PC-9 (cell line): Measurements from ENCODE around the gene B3GLCT. TPM values are rescaled to one million over a fixed set of nuclear protein-coding genes. Genes with fewer than 3 reads are reported as not detected.

ENCODE experiments used
- BruUV-seq: library from RNA; stranded (reverse); fragments of 400-500 nt; replicated peaks from 2 replicates; lab custom pipeline; 2021; lab: Mats Ljungman, UMichigan
- CTCF ChIA-PET: fragments of 300-600 bp; sonication (Branson Sonifier 250); formaldehyde crosslinking; loops from one replicate; lab custom pipeline; 2022; ENCODE audit warnings: antibody characterized with exemption; lab: Charles Lee
- POLR2A ChIA-PET: fragments of 300-600 bp; sonication (Branson Sonifier 250); formaldehyde crosslinking; loops from one replicate; lab custom pipeline; 2022; ENCODE audit warnings: antibody characterized with exemption; ENCODE audit not compliant: unreplicated experiment; lab: Charles Lee
- DNase-seq, 2 experiments: peaks; one replicate each; pipeline versions ENCODE4 v3.0.0 to v3.0.0-alpha.2; 2015 to 2022; ENCODE audit warnings: mixed read lengths in 1 of 2
- H2AFZ ChIP-seq: fragments of 200-600 bp; sonication (generic); 2 replicates; pipeline ENCODE4 v1.8.1; 2017; ENCODE audit warnings: antibody characterized with exemption
- H3F3A ChIP-seq: fragments of 200-600 bp; sonication (generic); 2 replicates; pipeline ENCODE4 v1.8.1; 2017; ENCODE audit warnings: antibody characterized with exemption, mild to moderate bottlenecking, low read depth; ENCODE audit not compliant: insufficient read depth
- H3K27ac ChIP-seq: fragments of 200-600 bp; sonication (generic); 2 replicates; pipeline ENCODE4 v1.6.1; 2016; ENCODE audit warnings: mixed run types
- H3K27me3 ChIP-seq: fragments of 200-600 bp; sonication (generic); 2 replicates; pipeline ENCODE4 v1.6.1; 2016; ENCODE audit warnings: low read depth, mixed run types; ENCODE audit not compliant: insufficient read depth
- H3K36me3 ChIP-seq: fragments of 200-600 bp; sonication (generic); 2 replicates; pipeline ENCODE4 v1.6.1; 2016; ENCODE audit warnings: low read depth, mixed run types
- H3K4me1 ChIP-seq: fragments of 200-600 bp; sonication (generic); replicated peaks from 2 replicates; pipeline ENCODE4 v1.6.1; 2016; ENCODE audit warnings: mixed run types; ENCODE audit not compliant: insufficient read depth
- H3K4me2 ChIP-seq: fragments of 200-600 bp; sonication (generic); 2 replicates; pipeline ENCODE4 v1.6.1; 2017; ENCODE audit warnings: mixed run types
- H3K4me3 ChIP-seq: fragments of 200-600 bp; sonication (generic); 2 replicates; pipeline ENCODE4 v1.6.1; 2016; ENCODE audit warnings: mixed run types
- H3K79me2 ChIP-seq: fragments of 200-600 bp; sonication (generic); 2 replicates; pipeline ENCODE4 v1.6.1; 2017; ENCODE audit warnings: low read depth, mixed run types
- H3K9me2 ChIP-seq: fragments of 200-600 bp; sonication (generic); 2 replicates; pipeline ENCODE4 v1.8.1; 2017; ENCODE audit warnings: mild to moderate bottlenecking; ENCODE audit not compliant: insufficient read depth
- H3K9me3 ChIP-seq: fragments of 200-600 bp; sonication (generic); 2 replicates; pipeline ENCODE4 v1.8.1; 2016; ENCODE audit warnings: low read depth; ENCODE audit not compliant: insufficient read depth
- H4K20me1 ChIP-seq: fragments of 200-600 bp; sonication (generic); 2 replicates; pipeline ENCODE4 v1.8.1; 2017; ENCODE audit not compliant: insufficient read depth
- CTCF ChIP-seq: fragments of 200-600 bp; sonication (generic); conservative IDR thresholded peaks from 2 replicates; pipeline ENCODE4 v1.6.1; 2017; ENCODE audit warnings: mixed run types, antibody characterized with exemption, mild to moderate bottlenecking, moderate library complexity
- EZH2 ChIP-seq: fragments of 200-600 bp; sonication (generic); IDR thresholded peaks from 2 replicates; pipeline ENCODE4 v1.8.0; 2017; ENCODE audit warnings: antibody characterized with exemption, low read depth
- intact Hi-C: fragments of 100-400 bp; cut with micrococcal nuclease; formaldehyde crosslinking; loops from one replicate; pipeline ENCODE4 v1.10.0; 2022; ENCODE audit not compliant: unreplicated experiment
- total RNA-seq: library from RNA; stranded (reverse); gene quantifications from 2 replicates; pipeline ENCODE4 v1.2.3, GENCODE V29; 2021

B3GLCT gene
- total RNA-seq, 1 experiment from 2014 or later, result 5.4 TPM

GRCh38 chr13:31209172-31209840 is 9.5 kb downstream of the B3GLCT start:
- DNase-seq, result no peak
- no peaks in the 10 kb centered on the region; the same call in 1 of the 2 replicates for H4K20me1 ChIP-seq
- no peak overlapping the region for H2AFZ ChIP-seq
- no peak overlapping the region for H3K4me3 ChIP-seq
- no peaks in the 10 kb centered on the region for H3K27me3 ChIP-seq
- no peak overlapping the region for H3K27ac ChIP-seq
- no peaks in the 10 kb centered on the region for H3K79me2 ChIP-seq
- H3K4me1 ChIP-seq, result peaks cover 7% of the 10 kb centered on the region; the same call in 1 of the 2 replicates
- no TSS peak for BruUV-seq
- no peaks in the 10 kb centered on the region for H3K9me2 ChIP-seq
- no peaks in the 10 kb centered on the region for H3F3A ChIP-seq
- no peak overlapping the region for H3K4me2 ChIP-seq
- TF ChIP-seq CTCF, result no peak
- TF ChIP-seq EZH2, result no peak
- no peaks in the 10 kb centered on the region for H3K9me3 ChIP-seq
- intact Hi-C loops, result no loop called here
- CTCF ChIA-PET, result no interaction called here
- POLR2A ChIA-PET, result no interaction called here
- H3K36me3 ChIP-seq, result no peaks in the 10 kb centered on the region

GRCh38 chr13:31209841-31210210 is 10.1 kb downstream of the B3GLCT start:
- no peak overlapping the region for H3K4me2 ChIP-seq

GRCh38 chr13:31213651-31214289 is 14.0 kb downstream of the B3GLCT start:
- Histone ChIP-seq H3K36me3 (no peaks in the 10 kb centered on the region), H3F3A (no peaks in the 10 kb centered on the region), H3K27ac (no peak overlapping the region), H3K4me2 (no peak overlapping the region), H4K20me1 (no peaks in the 10 kb centered on the region), H3K9me2 (no peaks in the 10 kb centered on the region), H3K9me3 (no peaks in the 10 kb centered on the region), H3K27me3 (no peaks in the 10 kb centered on the region), H3K79me2 (no peaks in the 10 kb centered on the region), H3K4me3 (no peak overlapping the region), H2AFZ (no peak overlapping the region), H3K4me1 (no peaks in the 10 kb centered on the region)
- POLR2A ChIA-PET, result no interaction called here
- CTCF ChIA-PET, result interaction anchor here (0.6 kb wide), 1 partner anchor 95 kb away, joined by 3 read pairs; no protein-coding TSS in a partner anchor
- intact Hi-C loops, result no loop called here
- no peak for DNase-seq
- BruUV-seq, result no TSS peak
- TF ChIP-seq EZH2, result no peak
- no peak for TF ChIP-seq CTCF

More at GRCh38 chr13:31209841-31210210, 10.1 kb downstream of the B3GLCT start:
- TF ChIP-seq CTCF (no peak), EZH2 (no peak)
- Histone ChIP-seq H2AFZ (no peak overlapping the region), H3K27ac (no peak overlapping the region), H3K9me2 (no peaks in the 10 kb centered on the region), H3K36me3 (no peaks in the 10 kb centered on the region), H4K20me1 (no peaks in the 10 kb centered on the region), H3K27me3 (no peaks in the 10 kb centered on the region), H3K4me1 (peaks cover 2% of the 10 kb centered on the region; the same call in 1 of the 2 replicates), H3K4me3 (no peak overlapping the region), H3F3A (no peaks in the 10 kb centered on the region), H3K79me2 (no peaks in the 10 kb centered on the region), H3K9me3 (no peaks in the 10 kb centered on the region)
- ChIA-PET POLR2A (no interaction called here), CTCF (no interaction called here)
- BruUV-seq, result no TSS peak
- intact Hi-C loops, result no loop called here
- DNase-seq, result no peak
